PC-9 (cell line): Measurements from ENCODE around the gene FBXL15. TPM values are rescaled to one million over a fixed set of nuclear protein-coding genes. Genes with fewer than 3 reads are reported as not detected.

Experiments
- BruUV-seq: library from RNA; stranded (reverse); fragments of 400-500 nt; replicated peaks from 2 replicates; lab custom pipeline; 2021; lab: Mats Ljungman, UMichigan
- CTCF ChIA-PET: fragments of 300-600 bp; sonication (Branson Sonifier 250); formaldehyde crosslinking; loops from one replicate; lab custom pipeline; 2022; ENCODE audit warnings: antibody characterized with exemption; lab: Charles Lee
- POLR2A ChIA-PET: fragments of 300-600 bp; sonication (Branson Sonifier 250); formaldehyde crosslinking; loops from one replicate; lab custom pipeline; 2022; ENCODE audit warnings: antibody characterized with exemption; ENCODE audit not compliant: unreplicated experiment; lab: Charles Lee
- DNase-seq, 2 experiments: peaks; one replicate each; pipeline versions ENCODE4 v3.0.0 to v3.0.0-alpha.2; 2015 to 2022; ENCODE audit warnings: mixed read lengths in 1 of 2
- H2AFZ ChIP-seq: fragments of 200-600 bp; sonication (generic); 2 replicates; pipeline ENCODE4 v1.8.1; 2017; ENCODE audit warnings: antibody characterized with exemption
- H3F3A ChIP-seq: fragments of 200-600 bp; sonication (generic); 2 replicates; pipeline ENCODE4 v1.8.1; 2017; ENCODE audit warnings: antibody characterized with exemption, mild to moderate bottlenecking, low read depth; ENCODE audit not compliant: insufficient read depth
- H3K27ac ChIP-seq: fragments of 200-600 bp; sonication (generic); 2 replicates; pipeline ENCODE4 v1.6.1; 2016; ENCODE audit warnings: mixed run types
- H3K27me3 ChIP-seq: fragments of 200-600 bp; sonication (generic); 2 replicates; pipeline ENCODE4 v1.6.1; 2016; ENCODE audit warnings: low read depth, mixed run types; ENCODE audit not compliant: insufficient read depth
- H3K36me3 ChIP-seq: fragments of 200-600 bp; sonication (generic); 2 replicates; pipeline ENCODE4 v1.6.1; 2016; ENCODE audit warnings: low read depth, mixed run types
- H3K4me1 ChIP-seq: fragments of 200-600 bp; sonication (generic); replicated peaks from 2 replicates; pipeline ENCODE4 v1.6.1; 2016; ENCODE audit warnings: mixed run types; ENCODE audit not compliant: insufficient read depth
- H3K4me2 ChIP-seq: fragments of 200-600 bp; sonication (generic); 2 replicates; pipeline ENCODE4 v1.6.1; 2017; ENCODE audit warnings: mixed run types
- H3K4me3 ChIP-seq: fragments of 200-600 bp; sonication (generic); 2 replicates; pipeline ENCODE4 v1.6.1; 2016; ENCODE audit warnings: mixed run types
- H3K79me2 ChIP-seq: fragments of 200-600 bp; sonication (generic); 2 replicates; pipeline ENCODE4 v1.6.1; 2017; ENCODE audit warnings: low read depth, mixed run types
- H3K9me2 ChIP-seq: fragments of 200-600 bp; sonication (generic); 2 replicates; pipeline ENCODE4 v1.8.1; 2017; ENCODE audit warnings: mild to moderate bottlenecking; ENCODE audit not compliant: insufficient read depth
- H3K9me3 ChIP-seq: fragments of 200-600 bp; sonication (generic); 2 replicates; pipeline ENCODE4 v1.8.1; 2016; ENCODE audit warnings: low read depth; ENCODE audit not compliant: insufficient read depth
- H4K20me1 ChIP-seq: fragments of 200-600 bp; sonication (generic); 2 replicates; pipeline ENCODE4 v1.8.1; 2017; ENCODE audit not compliant: insufficient read depth
- CTCF ChIP-seq: fragments of 200-600 bp; sonication (generic); conservative IDR thresholded peaks from 2 replicates; pipeline ENCODE4 v1.6.1; 2017; ENCODE audit warnings: mixed run types, antibody characterized with exemption, mild to moderate bottlenecking, moderate library complexity
- EZH2 ChIP-seq: fragments of 200-600 bp; sonication (generic); IDR thresholded peaks from 2 replicates; pipeline ENCODE4 v1.8.0; 2017; ENCODE audit warnings: antibody characterized with exemption, low read depth
- intact Hi-C: fragments of 100-400 bp; cut with micrococcal nuclease; formaldehyde crosslinking; loops from one replicate; pipeline ENCODE4 v1.10.0; 2022; ENCODE audit not compliant: unreplicated experiment
- total RNA-seq: library from RNA; stranded (reverse); gene quantifications from 2 replicates; pipeline ENCODE4 v1.2.3, GENCODE V29; 2021

The FBXL15 gene
- total RNA-seq, 1 experiment from 2014 or later = 6.2 TPM

GRCh38 chr10:102449321-102450123, 28.9 kb downstream of the FBXL15 start:
- Histone ChIP-seq H3F3A (peaks cover 7% of the 10 kb centered on the region; the same call in 1 of the 2 replicates), H3K4me1 (peaks cover 17% of the 10 kb centered on the region), H3K4me3 (peak overlapping the region; percentile 77), H3K79me2 (peaks cover 20% of the 10 kb centered on the region), H3K36me3 (no peaks in the 10 kb centered on the region), H3K27ac (peak overlapping the region; percentile 59), H3K27me3 (no peaks in the 10 kb centered on the region), H2AFZ (peak overlapping the region; percentile 80), H3K9me3 (no peaks in the 10 kb centered on the region), H3K9me2 (no peaks in the 10 kb centered on the region), H3K4me2 (peak overlapping the region; percentile 78), H4K20me1 (no peaks in the 10 kb centered on the region)
- peak; percentile 76 to 77 for DNase-seq
- intact Hi-C loops = no loop called here
- CTCF ChIA-PET = no interaction called here
- POLR2A ChIA-PET = interaction anchor here (0.8 kb wide), 1 partner anchor 275 kb away, joined by 7 read pairs; no protein-coding TSS in a partner anchor
- TSS peak; percentile 67 for BruUV-seq
- TF ChIP-seq CTCF (no peak), EZH2 (no peak)

GRCh38 chr10:102450124-102450373, 29.4 kb downstream of the FBXL15 start:
- Histone ChIP-seq H3K4me2 (peak overlapping the region; percentile 78), H3K9me3 (no peaks in the 10 kb centered on the region), H3K9me2 (no peaks in the 10 kb centered on the region), H3K79me2 (peaks cover 20% of the 10 kb centered on the region), H3K36me3 (no peaks in the 10 kb centered on the region), H4K20me1 (no peaks in the 10 kb centered on the region), H3K27me3 (no peaks in the 10 kb centered on the region), H3K4me3 (peak overlapping the region; percentile 77), H2AFZ (peak overlapping the region; percentile 80), H3K27ac (peak overlapping the region; percentile 59), H3K4me1 (peaks cover 17% of the 10 kb centered on the region), H3F3A (peaks cover 7% of the 10 kb centered on the region; the same call in 1 of the 2 replicates)
- intact Hi-C loops = no loop called here
- CTCF ChIA-PET = no interaction called here
- no peak for TF ChIP-seq EZH2
- no peak for TF ChIP-seq CTCF
- no peak for DNase-seq
- BruUV-seq = TSS peak; percentile 41
- POLR2A ChIA-PET = interaction anchor here (0.6 to 0.8 kb wide), 2 partner anchors 253 to 276 kb away, joined by 5 to 7 read pairs; no protein-coding TSS in a partner anchor

- BruUV-seq = no TSS peak
- POLR2A ChIA-PET = interaction anchor here (0.5 to 0.8 kb wide), 4 partner anchors 11 to 276 kb away, joined by 3 to 10 read pairs (median 6); partner anchors contain the start of gene FBXL15
- TF ChIP-seq CTCF (no peak), EZH2 (no peak)
These were observed 29.9 kb downstream of the FBXL15 start for GRCh38 chr10:102450374-102451104.

More at GRCh38 chr10:102450374-102451104, 29.9 kb downstream of the FBXL15 start:
- peaks cover 17% of the 10 kb centered on the region for H3K4me1 ChIP-seq
- H3K4me3 ChIP-seq = peak overlapping the region; percentile 77
- peak overlapping the region; percentile 80 for H2AFZ ChIP-seq
- no peaks in the 10 kb centered on the region for H4K20me1 ChIP-seq
- no peaks in the 10 kb centered on the region for H3K9me3 ChIP-seq
- no peaks in the 10 kb centered on the region for H3K36me3 ChIP-seq
- CTCF ChIA-PET = no interaction called here
- DNase-seq = peak; percentile 50 to 82
- H3K27ac ChIP-seq = peak overlapping the region; percentile 59
- H3K9me2 ChIP-seq = no peaks in the 10 kb centered on the region
- peak overlapping the region; percentile 78 for H3K4me2 ChIP-seq
- intact Hi-C loops = no loop called here
- H3F3A ChIP-seq = peaks cover 7% of the 10 kb centered on the region; the same call in 1 of the 2 replicates
- peaks cover 20% of the 10 kb centered on the region for H3K79me2 ChIP-seq
- H3K27me3 ChIP-seq = no peaks in the 10 kb centered on the region
